DOHH2 (cell line): ENCODE measurements around the gene SV2C.

Experiments used
- CTCF ChIP-seq: fragments of 200-600 bp; sonication (generic); IDR thresholded peaks from one replicate; pipeline ENCODE4 v1.5.1; 2014; ENCODE audit warnings: antibody characterized with exemption, mild to moderate bottlenecking, low read depth, low read length; ENCODE audit not compliant: poor library complexity, severe bottlenecking
- EZH2phosphoT487 ChIP-seq: fragments of 200-600 bp; sonication (generic); IDR thresholded peaks from 2 replicates; pipeline ENCODE4 v1.6.1; 2017; ENCODE audit warnings: borderline replicate concordance, mild to moderate bottlenecking, antibody characterized with exemption, low read length, moderate library complexity, mixed read lengths

- no peak for TF ChIP-seq CTCF
- TF ChIP-seq EZH2phosphoT487 = no peak
Measured at GRCh38 chr5:76389513-76390154, 306.5 kb downstream of the SV2C start.
